ENCODE data around the gene LAMA2.
"Not testable (repeated sequence)": the region's sequence is repeated elsewhere in the genome, so short reads cannot be mapped to it uniquely, and the experiment has no call there.

Gene LAMA2

GRCh38 chr6:129088481-129088880, 205.5 kb downstream of the LAMA2 start:
- DNase-seq (ENCODE audit: low read depth in 2 of 2) = not testable (repeated sequence)

- no peak for DNase-seq (ENCODE audit: low read depth in 2 of 2)
Observed at GRCh38 chr6:129089357-129089756, 206.4 kb downstream of the LAMA2 start.

GRCh38 chr6:129094147-129094546, 211.2 kb downstream of the LAMA2 start:
- no peak for DNase-seq (ENCODE audit: low read depth in 2 of 2)

- no peak for DNase-seq (ENCODE audit: low read depth in 2 of 2)
Observed at GRCh38 chr6:129096651-129097290, 213.8 kb downstream of the LAMA2 start.

- DNase-seq (ENCODE audit: low read depth in 2 of 2) = no peak
Observed at GRCh38 chr6:129098061-129098553, 215.2 kb downstream of the LAMA2 start.

- DNase-seq (ENCODE audit: low read depth in 2 of 2) = no peak
Observed at GRCh38 chr6:129099696-129100095, 216.8 kb downstream of the LAMA2 start.

GRCh38 chr6:129100164-129100563, 217.2 kb downstream of the LAMA2 start:
- DNase-seq (ENCODE audit: low read depth in 2 of 2) = no peak

GRCh38 chr6:129102741-129103140, 219.8 kb downstream of the LAMA2 start:
- DNase-seq (ENCODE audit: low read depth in 2 of 2) = no peak

- DNase-seq (ENCODE audit: low read depth in 2 of 2) = no peak
Observed at GRCh38 chr6:129104131-129104530, 221.2 kb downstream of the LAMA2 start.

GRCh38 chr6:129104560-129104959, 221.6 kb downstream of the LAMA2 start:
- no peak for DNase-seq (ENCODE audit: low read depth in 2 of 2)

GRCh38 chr6:129105035-129105434, 222.1 kb downstream of the LAMA2 start:
- DNase-seq (ENCODE audit: low read depth in 2 of 2) = no peak

- DNase-seq (ENCODE audit: low read depth in 2 of 2) = no peak
Observed at GRCh38 chr6:129105793-129106192, 222.9 kb downstream of the LAMA2 start.

GRCh38 chr6:129108337-129108736, 225.4 kb downstream of the LAMA2 start:
- DNase-seq (ENCODE audit: low read depth in 2 of 2) = no peak

- DNase-seq (ENCODE audit: low read depth in 2 of 2) = no peak
Observed at GRCh38 chr6:129110690-129111343, 227.9 kb downstream of the LAMA2 start.

GRCh38 chr6:129111346-129111745, 228.4 kb downstream of the LAMA2 start:
- no peak for DNase-seq (ENCODE audit: low read depth in 2 of 2)

GRCh38 chr6:129111853-129112252, 228.9 kb downstream of the LAMA2 start:
- no peak for DNase-seq (ENCODE audit: low read depth in 2 of 2)

- DNase-seq (ENCODE audit: low read depth in 2 of 2) = no peak
Observed at GRCh38 chr6:129112591-129112990, 229.7 kb downstream of the LAMA2 start.

GRCh38 chr6:129113637-129114036, 230.7 kb downstream of the LAMA2 start:
- DNase-seq (ENCODE audit: low read depth in 2 of 2) = no peak

- no peak for DNase-seq (ENCODE audit: low read depth in 2 of 2)
Observed at GRCh38 chr6:129114636-129115391, 231.9 kb downstream of the LAMA2 start.

- no peak for DNase-seq (ENCODE audit: low read depth in 2 of 2)
Observed at GRCh38 chr6:129115471-129115870, 232.5 kb downstream of the LAMA2 start.

- no peak for DNase-seq (ENCODE audit: low read depth in 2 of 2)
Observed at GRCh38 chr6:129117355-129117754, 234.4 kb downstream of the LAMA2 start.

- no peak for DNase-seq (ENCODE audit: low read depth in 2 of 2)
Observed at GRCh38 chr6:129120856-129121638, 238.1 kb downstream of the LAMA2 start.
